Myocyte (in vitro differentiated cells): Measurements from ENCODE around the gene RBL1. TPM values are rescaled to one million over a fixed set of nuclear protein-coding genes. Genes with fewer than 3 reads are reported as not detected.
"Not testable (repeated sequence)": the region's sequence is repeated elsewhere in the genome, so short reads cannot be mapped to it uniquely, and the experiment has no call there.

ENCODE experiments used
- DNase-seq: peaks from one replicate; pipeline ENCODE4 v3.0.0-alpha.2; 2012; ENCODE audit warnings: low read depth
- total RNA-seq: library from RNA; depleted of rRNA; stranded (reverse); fragments of >200 nt; gene quantifications from 2 replicates; pipeline ENCODE4 v1.2.3, GENCODE V29; 2014

Gene RBL1
- total RNA-seq, 1 donor from 2014 or later = 2.3 TPM

DNA sequence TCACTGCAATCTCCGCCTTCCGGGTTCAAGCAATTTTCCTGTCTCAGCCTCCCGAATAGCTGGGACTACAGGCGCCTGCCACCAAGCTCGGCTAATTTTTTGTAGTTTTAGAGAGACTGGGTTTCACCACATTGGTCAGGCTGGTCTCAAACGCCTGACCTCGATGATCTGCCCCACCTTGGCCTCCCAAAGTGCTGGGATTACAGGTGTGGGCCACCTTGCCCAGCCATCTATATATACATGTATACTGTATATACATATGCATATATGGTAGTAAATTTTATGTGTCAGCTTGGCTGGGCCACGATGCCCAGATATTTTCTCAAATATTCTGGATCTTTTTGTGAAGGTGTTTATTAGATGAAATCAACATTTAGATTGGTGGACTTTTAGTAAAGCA is 18.8 kb downstream of the RBL1 start:
- DNase-seq = no peak

GRCh38 chr20:37075932-37076685 is 19.7 kb downstream of the RBL1 start:
- no peak for DNase-seq

- DNase-seq = no peak
Observed at GRCh38 chr20:37072293-37073196, 23.3 kb downstream of the RBL1 start.

DNA sequence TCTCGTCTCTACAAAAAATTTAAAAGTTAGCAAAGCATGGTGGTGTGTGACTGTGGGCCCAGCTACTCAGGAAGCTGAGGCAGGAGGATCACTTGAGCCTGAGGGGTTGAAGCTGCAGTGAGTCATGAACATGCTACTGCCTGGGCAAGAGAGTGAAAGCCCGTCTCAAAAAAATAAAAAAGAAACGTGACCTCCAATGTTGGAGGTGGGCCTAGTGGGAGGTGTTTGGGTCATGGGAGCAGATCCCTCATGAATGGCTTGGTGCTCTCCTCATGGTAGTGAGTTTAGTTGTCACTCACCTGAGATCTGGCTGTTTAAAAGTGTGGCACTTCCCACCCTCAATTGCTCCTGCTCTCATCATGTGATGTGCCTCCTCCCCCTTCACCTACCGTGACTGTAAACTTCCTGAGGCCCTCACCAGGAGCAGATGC is 24.3 kb downstream of the RBL1 start:
- DNase-seq = no peak

GRCh38 chr20:37069563-37069962 is 26.2 kb downstream of the RBL1 start:
- DNase-seq = not testable (repeated sequence)

- DNase-seq = no peak
Observed at GRCh38 chr20:37066168-37066567, 29.6 kb downstream of the RBL1 start.

GRCh38 chr20:37055276-37055675 is 40.5 kb downstream of the RBL1 start:
- DNase-seq = no peak

- DNase-seq = no peak
Observed at GRCh38 chr20:37053230-37053950, 42.4 kb downstream of the RBL1 start.

GRCh38 chr20:37042986-37043972 is 52.5 kb downstream of the RBL1 start:
- no peak for DNase-seq

- DNase-seq = not testable (repeated sequence)
Observed at GRCh38 chr20:37039366-37039765, 56.4 kb downstream of the RBL1 start.

DNA sequence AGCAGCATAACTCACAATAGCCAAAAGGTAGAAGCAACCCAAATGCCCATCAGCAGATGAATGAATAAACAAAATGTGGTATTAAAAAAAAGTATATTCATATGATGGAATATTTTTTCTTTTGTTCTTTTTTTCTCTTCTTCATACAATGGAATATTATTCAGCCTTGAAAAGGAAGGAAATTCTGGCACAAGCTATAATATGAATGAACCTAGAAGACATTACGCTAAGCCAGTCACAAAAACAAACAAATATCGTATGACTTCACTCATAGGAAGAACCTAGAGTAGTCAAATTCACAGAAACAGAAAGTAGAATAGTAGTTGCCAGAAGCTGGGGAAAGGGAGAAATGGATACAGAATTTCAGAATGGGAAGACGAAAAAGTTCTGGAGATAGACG is 63.7 kb downstream of the RBL1 start:
- DNase-seq = no peak

DNA sequence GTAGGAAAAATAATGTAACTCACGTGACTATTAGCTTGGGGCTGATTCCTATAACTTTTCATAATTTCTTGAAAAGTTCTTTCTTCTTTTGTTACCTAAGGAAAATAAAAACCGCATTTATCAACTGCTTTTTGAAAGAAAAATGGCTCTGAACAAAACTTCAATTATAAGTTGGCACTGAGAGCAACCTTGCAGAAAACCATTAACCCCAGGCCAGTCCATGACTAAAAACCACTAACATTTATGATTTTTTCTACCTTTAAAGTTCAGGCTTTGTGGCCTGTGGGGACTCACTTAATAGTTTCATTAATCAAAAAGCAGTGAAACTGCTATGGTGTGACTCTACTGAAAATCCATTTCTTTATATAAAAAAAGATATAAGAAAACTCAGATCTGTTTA is 75.2 kb downstream of the RBL1 start:
- no peak for DNase-seq

DNA sequence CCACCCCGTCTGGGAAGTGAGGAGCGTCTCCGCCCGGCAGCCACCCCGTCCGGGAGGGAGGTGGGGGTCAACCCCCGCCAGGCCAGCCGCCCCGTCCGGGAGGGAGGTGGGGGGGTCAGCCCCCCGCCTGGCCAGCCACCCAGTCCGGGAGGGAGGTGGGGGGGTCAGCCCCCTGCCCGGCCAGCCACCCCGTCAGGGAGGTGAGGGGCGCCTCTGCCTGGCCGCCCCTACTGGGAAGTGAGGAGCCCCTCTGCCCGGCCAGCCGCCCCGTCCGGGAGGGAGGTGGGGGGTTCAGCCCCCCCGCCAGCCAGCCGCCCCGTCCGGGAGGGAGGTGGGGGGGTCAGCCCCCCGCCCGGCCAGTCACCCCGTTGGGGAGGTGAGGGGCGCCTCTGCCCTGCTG is 83.2 kb downstream of the RBL1 start:
- not testable (repeated sequence) for DNase-seq

GRCh38 chr20:37011858-37012257 is 83.9 kb downstream of the RBL1 start:
- DNase-seq = not testable (repeated sequence)

DNA sequence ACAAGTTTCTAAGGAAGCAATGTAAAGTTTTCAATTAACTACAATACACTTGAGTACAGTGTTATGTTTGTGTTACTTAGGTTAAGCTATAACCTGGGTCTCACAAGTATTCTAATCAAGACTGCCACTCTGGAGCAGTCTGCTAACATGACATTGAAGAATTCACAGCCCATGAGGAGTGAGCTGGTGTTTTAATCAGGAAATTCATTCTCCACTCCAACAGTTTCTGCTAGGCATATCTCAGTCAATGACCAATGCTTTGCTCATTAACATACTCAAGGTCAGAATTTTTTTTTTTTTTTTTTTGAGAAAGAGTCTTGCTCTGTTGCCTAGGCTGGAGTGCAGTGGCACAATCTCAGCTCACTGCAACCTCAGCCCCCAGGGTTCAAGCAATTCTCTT is 84.7 kb downstream of the RBL1 start:
- no peak for DNase-seq

DNA sequence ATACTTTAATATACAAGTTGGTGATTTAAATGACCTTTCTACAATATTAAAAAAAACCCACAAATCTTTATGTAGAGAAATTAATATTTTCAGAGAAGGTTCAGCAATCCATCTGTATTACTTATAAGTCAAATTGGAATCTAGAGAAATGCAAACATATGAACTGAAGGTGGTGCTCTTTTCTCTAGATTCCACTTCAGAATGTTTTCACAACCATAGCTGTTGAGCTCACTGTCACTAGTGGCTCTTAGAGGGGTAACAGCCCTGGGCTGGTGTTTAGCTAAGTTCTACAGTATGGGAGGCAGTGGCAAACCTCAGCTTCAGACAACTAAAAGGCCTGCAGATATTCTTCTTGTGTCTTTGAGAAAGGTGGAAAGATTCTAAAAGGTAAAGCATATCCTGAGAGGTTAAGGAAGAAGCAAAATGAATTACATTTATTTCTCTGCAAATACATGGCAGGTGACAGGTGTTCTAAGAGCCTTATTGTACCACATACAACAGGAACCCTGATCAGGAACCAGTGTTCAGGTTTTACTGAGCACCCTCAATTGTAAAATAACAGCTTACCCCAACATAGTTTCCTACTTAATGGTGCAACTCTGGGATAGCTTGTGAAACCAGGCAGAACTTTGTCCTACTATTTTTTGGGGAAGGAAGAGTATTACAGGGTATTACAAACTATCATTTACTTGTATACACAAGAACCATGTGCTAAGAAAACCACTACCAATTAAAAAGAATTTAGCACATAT is 87.7 kb downstream of the RBL1 start:
- DNase-seq = peak; percentile 14

DNA sequence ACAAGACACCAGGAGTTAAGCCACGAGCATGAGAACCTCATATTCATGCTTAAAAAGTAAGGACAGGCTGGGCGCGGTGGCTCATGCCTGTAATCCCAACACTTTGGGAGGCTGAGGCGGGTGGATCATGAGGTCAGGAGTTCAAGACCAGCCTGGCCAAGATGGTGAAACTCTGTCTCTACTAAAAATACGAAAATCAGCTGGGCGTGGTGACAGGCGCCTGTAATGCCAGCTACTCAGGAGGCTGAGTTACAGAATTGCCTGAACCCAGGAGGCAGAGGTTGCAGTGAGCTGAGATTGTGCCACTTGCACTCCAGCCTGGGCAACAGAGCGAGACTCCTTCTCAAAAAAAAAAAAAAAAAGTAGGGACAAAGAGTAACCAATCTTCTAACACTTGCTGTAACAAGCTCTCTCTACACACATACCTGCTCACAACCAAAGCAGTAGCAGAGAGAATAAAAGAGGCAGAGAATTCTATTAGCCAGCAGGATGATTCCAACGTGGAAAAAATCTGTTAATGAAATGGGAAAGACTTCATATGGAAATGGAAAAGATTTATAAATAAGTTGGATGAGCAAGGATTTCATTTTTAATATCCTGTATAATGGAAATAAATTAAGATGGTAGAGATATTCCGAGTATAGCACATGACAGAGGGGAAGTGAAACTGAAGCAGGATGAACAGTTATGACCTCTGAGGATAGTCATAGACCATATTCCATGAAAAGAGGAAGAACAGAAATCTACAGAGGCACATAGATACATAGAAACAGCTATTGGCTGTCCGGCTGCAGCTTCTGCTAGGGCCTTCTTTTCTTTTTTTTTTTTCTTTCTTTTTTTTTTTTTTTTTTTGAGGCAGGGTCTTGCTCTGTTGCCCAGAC is 90.5 kb downstream of the RBL1 start:
- DNase-seq = not testable (repeated sequence)

DNA sequence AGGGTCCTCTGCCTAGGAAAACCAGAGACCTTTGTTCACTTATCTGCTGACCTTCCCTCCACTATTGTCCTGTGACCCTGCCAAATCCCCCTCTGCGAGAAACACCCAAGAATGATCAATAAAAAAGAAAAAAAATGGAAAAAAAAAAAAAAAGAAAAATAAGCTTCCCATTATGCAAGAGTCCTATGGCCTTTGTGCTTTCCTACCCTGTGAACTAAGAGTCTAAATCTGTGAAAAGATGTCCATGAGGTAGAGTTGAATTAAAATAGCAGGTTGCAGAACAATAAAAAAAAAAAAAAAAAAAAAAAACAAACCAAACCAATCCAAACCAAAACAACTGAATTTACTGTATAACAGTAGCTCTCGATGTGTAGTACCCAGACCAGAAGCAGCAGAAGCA is 94.2 kb downstream of the RBL1 start:
- not testable (repeated sequence) for DNase-seq

- DNase-seq = not testable (repeated sequence)
Observed at GRCh38 chr20:37000171-37000570, 95.6 kb downstream of the RBL1 start.
